Left cardiac atrium (tissue), 4 donors: Measurements from ENCODE around the gene PRLH. TPM values are rescaled to one million over a fixed set of nuclear protein-coding genes. Genes with fewer than 3 reads are reported as not detected.
A peak's percentile ranks its signal among the peaks of the same experiment; 100 is the strongest.

Experiments used
- ATAC-seq, 2 donors: fragments of 200-7000 bp; cut with Tn5 transposase; one replicate each; pipeline ENCODE4 v1.9.1; 2020; ENCODE audit warnings: mild to moderate bottlenecking in 2 of 2, moderate library complexity in 2 of 2
- DNase-seq: peaks from one replicate; pipeline ENCODE4 v3.0.0-alpha.2; 2020
- intact Hi-C, 2 donors: fragments of 100-400 bp; cut with DNase I; formaldehyde crosslinking; loops; one replicate each; pipeline versions ENCODE4 v1.14.1 to v1.15.1; 2022 to 2023
- long read RNA-seq: library from polyadenylated mRNA; unstranded; transcript quantifications from one replicate; pipeline ENCODE4 v2.0.0, GENCODE V29; 2021
- total RNA-seq, 2 donors: library from RNA; stranded (reverse); fragmentation: NEBNext Ultra II Directional; extraction: Animal tissue kit (Norgen Biotek cat#: 25700); gene quantifications; one replicate each; pipeline ENCODE4 v1.2.1, GENCODE V29; 2021
- donor health status: DM: no; HTN: yes; CAD: no.
- donor health status: DM: no; HTN: yes; CAD: no; lungs with severe emphysema.
- donor health status: DM: yes; HTN: yes; CAD: no.
- donor health status: Dilated cardiomyopathy.

The PRLH gene
- not detected for total RNA-seq
- long read RNA-seq, result 0 reads

- peak in 1 of 2 donors; percentile 69 for ATAC-seq
- no peak for DNase-seq
- intact Hi-C loops, result no loop called here
These were observed at the start of gene PRLH for GRCh38 chr2:237566401-237567235. TSS of gene PRLH (plus strand) at chr2:237566574. CDS start at chr2:237566574, 0 bp downstream.

GRCh38 chr2:237517163-237517562 is 49.2 kb upstream of the PRLH start:
- ATAC-seq, result no peak
- intact Hi-C loops, result no loop called here

GRCh38 chr2:237517990-237518389 is 48.4 kb upstream of the PRLH start:
- DNase-seq (no peak), ATAC-seq (no peak)
- intact Hi-C loops, result no loop called here

More at GRCh38 chr2:237517163-237517562, 49.2 kb upstream of the PRLH start:
- no peak for DNase-seq

- ATAC-seq (no peak), DNase-seq (no peak)
- intact Hi-C loops, result no loop called here
These were observed 46.7 kb upstream of the PRLH start for GRCh38 chr2:237519506-237520245.

- intact Hi-C loops, result no loop called here
- no peak for DNase-seq
- ATAC-seq, result no peak
These were observed 46.1 kb upstream of the PRLH start for GRCh38 chr2:237520290-237520689.

GRCh38 chr2:237524631-237525030 is 41.7 kb upstream of the PRLH start:
- intact Hi-C loops, result no loop called here
- ATAC-seq (peak in 1 of 2 donors; percentile 27), DNase-seq (no peak)

GRCh38 chr2:237525559-237526157 is 40.7 kb upstream of the PRLH start:
- ATAC-seq, result no peak
- no peak for DNase-seq

GRCh38 chr2:237527233-237527632 is 39.1 kb upstream of the PRLH start:
- DNase-seq, result no peak
- intact Hi-C loops, result no loop called here

More at GRCh38 chr2:237525559-237526157, 40.7 kb upstream of the PRLH start:
- intact Hi-C loops, result no loop called here

GRCh38 chr2:237527766-237528165 is 38.6 kb upstream of the PRLH start:
- DNase-seq (no peak), ATAC-seq (no peak)
- intact Hi-C loops, result no loop called here

More at GRCh38 chr2:237527233-237527632, 39.1 kb upstream of the PRLH start:
- ATAC-seq, result no peak

- ATAC-seq (peak in 1 of 2 donors; percentile 30), DNase-seq (no peak)
- intact Hi-C loops, result no loop called here
These were observed 36.6 kb upstream of the PRLH start for GRCh38 chr2:237529452-237530402.

GRCh38 chr2:237530472-237531433 is 35.6 kb upstream of the PRLH start:
- ATAC-seq (no peak), DNase-seq (no peak)
- intact Hi-C loops, result no loop called here

- ATAC-seq (no peak), DNase-seq (no peak)
- intact Hi-C loops, result no loop called here
These were observed 34.2 kb upstream of the PRLH start for GRCh38 chr2:237532160-237532559.

GRCh38 chr2:237533668-237534161 is 32.7 kb upstream of the PRLH start:
- intact Hi-C loops, result no loop called here
- no peak for ATAC-seq
- no peak for DNase-seq

GRCh38 chr2:237534380-237534779 is 32.0 kb upstream of the PRLH start:
- no peak for ATAC-seq
- intact Hi-C loops, result no loop called here
- DNase-seq, result no peak

GRCh38 chr2:237535385-237536082 is 30.8 kb upstream of the PRLH start:
- DNase-seq, result no peak
- intact Hi-C loops, result no loop called here

GRCh38 chr2:237536083-237536415 is 30.3 kb upstream of the PRLH start:
- intact Hi-C loops, result no loop called here
- DNase-seq (no peak), ATAC-seq (no peak)

More at GRCh38 chr2:237535385-237536082, 30.8 kb upstream of the PRLH start:
- no peak for ATAC-seq

GRCh38 chr2:237536617-237537016 is 29.8 kb upstream of the PRLH start:
- intact Hi-C loops, result no loop called here
- ATAC-seq (no peak), DNase-seq (no peak)
